ENCODE results near the gene KIF16B.

KIF16B gene

GRCh38 chr20:16293590-16293989 lies 279.7 kb downstream of the KIF16B start:
- Histone ChIP-seq H3K36me3 (ENCODE audit: control insufficient read depth, insufficient read depth, low read length) (no peaks in the 10 kb centered on the region), H3K27me3 (ENCODE audit: control insufficient read depth, insufficient read depth, low read length) (no peaks in the 10 kb centered on the region), H3K9ac (ENCODE audit: low read depth, low read length) (no peak overlapping the region), H3K27ac (ENCODE audit: low read depth, low read length) (no peak overlapping the region), H3K9me3 (ENCODE audit: control insufficient read depth, insufficient read depth, low read length) (no peaks in the 10 kb centered on the region), H3K4me1 (ENCODE audit: control insufficient read depth, insufficient read depth, low read length) (peaks cover 9% of the 10 kb centered on the region), H3K4me3 (ENCODE audit: low read depth, low read length) (no peak overlapping the region)

GRCh38 chr20:16292226-16292880 lies 280.9 kb downstream of the KIF16B start:
- Histone ChIP-seq H3K4me3 (ENCODE audit: low read depth, low read length) (no peak overlapping the region), H3K27me3 (ENCODE audit: control insufficient read depth, insufficient read depth, low read length) (no peaks in the 10 kb centered on the region), H3K9me3 (ENCODE audit: control insufficient read depth, insufficient read depth, low read length) (no peaks in the 10 kb centered on the region), H3K27ac (ENCODE audit: low read depth, low read length) (no peak overlapping the region), H3K4me1 (ENCODE audit: control insufficient read depth, insufficient read depth, low read length) (peaks cover 9% of the 10 kb centered on the region), H3K36me3 (ENCODE audit: control insufficient read depth, insufficient read depth, low read length) (no peaks in the 10 kb centered on the region), H3K9ac (ENCODE audit: low read depth, low read length) (no peak overlapping the region)

GRCh38 chr20:16290358-16290757 lies 282.9 kb downstream of the KIF16B start:
- Histone ChIP-seq H3K4me3 (ENCODE audit: low read depth, low read length) (no peak overlapping the region), H3K9me3 (ENCODE audit: control insufficient read depth, insufficient read depth, low read length) (no peaks in the 10 kb centered on the region), H3K27ac (ENCODE audit: low read depth, low read length) (no peak overlapping the region), H3K4me1 (ENCODE audit: control insufficient read depth, insufficient read depth, low read length) (peaks cover 9% of the 10 kb centered on the region), H3K36me3 (ENCODE audit: control insufficient read depth, insufficient read depth, low read length) (no peaks in the 10 kb centered on the region), H3K27me3 (ENCODE audit: control insufficient read depth, insufficient read depth, low read length) (no peaks in the 10 kb centered on the region), H3K9ac (ENCODE audit: low read depth, low read length) (no peak overlapping the region)

GRCh38 chr20:16287776-16288175 lies 285.5 kb downstream of the KIF16B start:
- Histone ChIP-seq H3K27me3 (ENCODE audit: control insufficient read depth, insufficient read depth, low read length) (no peaks in the 10 kb centered on the region), H3K4me3 (ENCODE audit: low read depth, low read length) (no peak overlapping the region), H3K36me3 (ENCODE audit: control insufficient read depth, insufficient read depth, low read length) (no peaks in the 10 kb centered on the region), H3K4me1 (ENCODE audit: control insufficient read depth, insufficient read depth, low read length) (peaks cover 9% of the 10 kb centered on the region), H3K9ac (ENCODE audit: low read depth, low read length) (no peak overlapping the region), H3K9me3 (ENCODE audit: control insufficient read depth, insufficient read depth, low read length) (no peaks in the 10 kb centered on the region), H3K27ac (ENCODE audit: low read depth, low read length) (no peak overlapping the region)

GRCh38 chr20:16286601-16287000 lies 286.6 kb downstream of the KIF16B start:
- no peak overlapping the region for H3K9ac ChIP-seq (ENCODE audit: low read depth, low read length)
- no peaks in the 10 kb centered on the region for H3K27me3 ChIP-seq (ENCODE audit: control insufficient read depth, insufficient read depth, low read length)
- H3K4me3 ChIP-seq (ENCODE audit: low read depth, low read length) = no peak overlapping the region
- H3K36me3 ChIP-seq (ENCODE audit: control insufficient read depth, insufficient read depth, low read length) = no peaks in the 10 kb centered on the region
- H3K4me1 ChIP-seq (ENCODE audit: control insufficient read depth, insufficient read depth, low read length) = peaks cover 9% of the 10 kb centered on the region
- no peak overlapping the region for H3K27ac ChIP-seq (ENCODE audit: low read depth, low read length)
- no peaks in the 10 kb centered on the region for H3K9me3 ChIP-seq (ENCODE audit: control insufficient read depth, insufficient read depth, low read length)

- H3K36me3 ChIP-seq (ENCODE audit: control insufficient read depth, insufficient read depth, low read length) = no peaks in the 10 kb centered on the region
- H3K27ac ChIP-seq (ENCODE audit: low read depth, low read length) = no peak overlapping the region
- H3K9ac ChIP-seq (ENCODE audit: low read depth, low read length) = no peak overlapping the region
- no peak overlapping the region for H3K4me3 ChIP-seq (ENCODE audit: low read depth, low read length)
- H3K9me3 ChIP-seq (ENCODE audit: control insufficient read depth, insufficient read depth, low read length) = no peaks in the 10 kb centered on the region
- no peaks in the 10 kb centered on the region for H3K4me1 ChIP-seq (ENCODE audit: control insufficient read depth, insufficient read depth, low read length)
- no peaks in the 10 kb centered on the region for H3K27me3 ChIP-seq (ENCODE audit: control insufficient read depth, insufficient read depth, low read length)
Observed at GRCh38 chr20:16284385-16285100, 288.7 kb downstream of the KIF16B start.

- Histone ChIP-seq H3K9me3 (ENCODE audit: control insufficient read depth, insufficient read depth, low read length) (no peaks in the 10 kb centered on the region), H3K36me3 (ENCODE audit: control insufficient read depth, insufficient read depth, low read length) (no peaks in the 10 kb centered on the region), H3K4me1 (ENCODE audit: control insufficient read depth, insufficient read depth, low read length) (no peaks in the 10 kb centered on the region), H3K4me3 (ENCODE audit: low read depth, low read length) (no peak overlapping the region), H3K27ac (ENCODE audit: low read depth, low read length) (no peak overlapping the region), H3K27me3 (ENCODE audit: control insufficient read depth, insufficient read depth, low read length) (no peaks in the 10 kb centered on the region), H3K9ac (ENCODE audit: low read depth, low read length) (no peak overlapping the region)
Observed at GRCh38 chr20:16283978-16284377, 289.3 kb downstream of the KIF16B start.

- Histone ChIP-seq H3K9ac (ENCODE audit: low read depth, low read length) (no peak overlapping the region), H3K27ac (ENCODE audit: low read depth, low read length) (no peak overlapping the region), H3K36me3 (ENCODE audit: control insufficient read depth, insufficient read depth, low read length) (no peaks in the 10 kb centered on the region), H3K27me3 (ENCODE audit: control insufficient read depth, insufficient read depth, low read length) (no peaks in the 10 kb centered on the region), H3K4me3 (ENCODE audit: low read depth, low read length) (no peak overlapping the region), H3K4me1 (ENCODE audit: control insufficient read depth, insufficient read depth, low read length) (no peaks in the 10 kb centered on the region), H3K9me3 (ENCODE audit: control insufficient read depth, insufficient read depth, low read length) (no peaks in the 10 kb centered on the region)
Observed at GRCh38 chr20:16283307-16283706, 289.9 kb downstream of the KIF16B start.

GRCh38 chr20:16280219-16280618 lies 293.0 kb downstream of the KIF16B start:
- H3K4me3 ChIP-seq (ENCODE audit: low read depth, low read length) = no peak overlapping the region
- H3K27ac ChIP-seq (ENCODE audit: low read depth, low read length) = no peak overlapping the region
- no peaks in the 10 kb centered on the region for H3K27me3 ChIP-seq (ENCODE audit: control insufficient read depth, insufficient read depth, low read length)
- H3K9me3 ChIP-seq (ENCODE audit: control insufficient read depth, insufficient read depth, low read length) = no peaks in the 10 kb centered on the region
- H3K9ac ChIP-seq (ENCODE audit: low read depth, low read length) = no peak overlapping the region
- no peaks in the 10 kb centered on the region for H3K4me1 ChIP-seq (ENCODE audit: control insufficient read depth, insufficient read depth, low read length)
- H3K36me3 ChIP-seq (ENCODE audit: control insufficient read depth, insufficient read depth, low read length) = no peaks in the 10 kb centered on the region

- H3K9ac ChIP-seq (ENCODE audit: low read depth, low read length) = no peak overlapping the region
- peak overlapping the region; percentile 31 for H3K27ac ChIP-seq (ENCODE audit: low read depth, low read length)
- no peaks in the 10 kb centered on the region for H3K9me3 ChIP-seq (ENCODE audit: control insufficient read depth, insufficient read depth, low read length)
- H3K4me1 ChIP-seq (ENCODE audit: control insufficient read depth, insufficient read depth, low read length) = no peaks in the 10 kb centered on the region
- H3K36me3 ChIP-seq (ENCODE audit: control insufficient read depth, insufficient read depth, low read length) = no peaks in the 10 kb centered on the region
- H3K4me3 ChIP-seq (ENCODE audit: low read depth, low read length) = no peak overlapping the region
- H3K27me3 ChIP-seq (ENCODE audit: control insufficient read depth, insufficient read depth, low read length) = no peaks in the 10 kb centered on the region
Observed at GRCh38 chr20:16279320-16279719, 293.9 kb downstream of the KIF16B start.

GRCh38 chr20:16273812-16274555 lies 299.3 kb downstream of the KIF16B start:
- H3K4me3 ChIP-seq (ENCODE audit: low read depth, low read length) = no peak overlapping the region
- no peaks in the 10 kb centered on the region for H3K27me3 ChIP-seq (ENCODE audit: control insufficient read depth, insufficient read depth, low read length)
- no peaks in the 10 kb centered on the region for H3K36me3 ChIP-seq (ENCODE audit: control insufficient read depth, insufficient read depth, low read length)
- H3K4me1 ChIP-seq (ENCODE audit: control insufficient read depth, insufficient read depth, low read length) = 0 out of 2 replicates have a peak, but pooled peaks cover 7% of the 10 kb centered on the region
- no peak overlapping the region for H3K9ac ChIP-seq (ENCODE audit: low read depth, low read length)
- H3K9me3 ChIP-seq (ENCODE audit: control insufficient read depth, insufficient read depth, low read length) = no peaks in the 10 kb centered on the region
- H3K27ac ChIP-seq (ENCODE audit: low read depth, low read length) = no peak overlapping the region
